ENCODE measurements around the gene GRAMD2A. TPM values are rescaled to one million over a fixed set of nuclear protein-coding genes. Genes with fewer than 3 reads are reported as not detected.

The GRAMD2A gene
- polyA plus RNA-seq, 3 donors: not detected

DNA sequence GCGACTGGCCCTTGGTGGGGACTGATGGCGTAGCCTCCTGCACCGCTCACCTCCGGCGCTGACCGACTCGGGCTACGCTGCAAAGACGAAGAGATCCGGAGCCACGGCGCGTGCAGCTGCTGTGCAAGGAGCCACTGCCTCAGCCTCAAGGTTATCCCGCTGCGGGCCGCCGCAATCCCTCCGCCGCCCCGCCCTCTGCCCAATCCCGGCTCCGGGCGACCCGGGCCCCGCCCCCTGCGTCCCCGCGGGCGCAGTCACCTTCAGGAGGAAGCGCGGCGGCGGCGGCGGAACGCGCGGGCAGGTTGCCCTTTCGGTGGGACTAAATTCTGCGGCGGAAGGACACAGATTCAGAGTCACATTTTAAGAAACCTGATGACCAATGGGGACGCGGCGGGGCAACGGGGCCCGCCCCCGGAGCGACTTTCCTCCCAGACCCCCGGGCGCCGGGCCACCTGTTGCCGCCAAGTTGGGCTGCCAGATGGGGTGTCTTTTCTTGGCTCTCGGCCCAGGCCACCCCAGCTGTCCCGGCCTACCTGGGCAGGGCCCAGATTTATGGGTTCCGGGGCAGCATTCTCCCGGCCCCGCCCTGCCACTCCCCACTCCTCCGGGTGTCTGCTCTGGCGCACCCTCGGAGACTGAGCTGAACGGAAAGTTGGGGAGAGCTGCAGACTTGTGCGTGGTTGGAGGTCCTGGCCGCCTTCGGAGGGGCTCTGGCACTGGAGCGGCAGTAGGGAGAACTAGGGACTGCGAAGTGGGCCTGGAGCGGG is 33.7 kb upstream of the GRAMD2A start, which contains the start of gene PKM:
PKM (minus strand) TSS at position 125 of the 767 bp plus-strand sequence. CDS start 12,093 bp downstream, outside the sequence.
- 0% methylated on average over 59 of the region's 67 CpGs for whole genome bisulfite sequencing (ENCODE audit: insufficient coverage)
- peak within 1 kb of the TSS; percentile 98 for H3K9ac ChIP-seq (ENCODE audit: insufficient read depth, low read length, poor library complexity, severe bottlenecking)
- peaks cover 61 to 66% of the 10 kb centered on the region in 2 donors for H3K4me1 ChIP-seq (ENCODE audit: control insufficient read depth in 1 of 2, insufficient read depth in 2 of 2, low read length in 2 of 2)
- H3K4me3 ChIP-seq (replicated peaks in 1 of 3; ENCODE audit: low read depth in 2 of 3, low read length in 3 of 3): peak within 1 kb of the TSS; percentile 91 to 95 (median 95)
- H3K27ac ChIP-seq (ENCODE audit: low read depth in 1 of 2, low read length in 2 of 2): peak within 1 kb of the TSS; percentile 98 to 100
- peak within 1 kb of the TSS; percentile 86 for H3K4me2 ChIP-seq (replicated peaks; ENCODE audit: extremely low read depth, low read length, poor library complexity, severe bottlenecking)
- no peaks in the 10 kb centered on the region for H3K36me3 ChIP-seq (replicated peaks in 1 of 2; ENCODE audit: control insufficient read depth in 1 of 2, insufficient read depth in 2 of 2, low read length in 2 of 2)
- H2AFZ ChIP-seq (ENCODE audit: insufficient read depth, low read depth, low read length, poor library complexity, severe bottlenecking): peak within 1 kb of the TSS; percentile 63
- Mint-ChIP-seq H3K4me1 (peaks cover 59% of the 10 kb centered on the region), H3K36me3 (peaks cover 0 to 4% of the 10 kb centered on the region in 2 donors), H3K9me3 (peaks cover 0 to 2% (median 0%) of the 10 kb centered on the region in 7 donors), H3K27me3 (ENCODE audit: low read depth in 3 of 3) (no peaks in the 10 kb centered on the region), H3K4me3 (peak within 1 kb of the TSS; percentile 99), H3K27ac (peak within 1 kb of the TSS; percentile 98 to 100 (median 100))
- DNase-seq: peak; percentile 90 to 95 (median 94)
- H3K9me3 ChIP-seq (replicated peaks in 1 of 2; ENCODE audit: control insufficient read depth in 1 of 2, insufficient read depth in 1 of 2, low read length in 2 of 2): no peaks in the 10 kb centered on the region
- no peaks in the 10 kb centered on the region for H3K27me3 ChIP-seq (ENCODE audit: control insufficient read depth in 2 of 2, insufficient read depth in 2 of 2, low read length in 2 of 2)
- peaks cover 14% of the 10 kb centered on the region for H4K20me1 ChIP-seq (ENCODE audit: insufficient read depth, low read length)
- peaks cover 54% of the 10 kb centered on the region for H3K79me2 ChIP-seq (ENCODE audit: insufficient read depth, low read length)
- intact Hi-C loops (cut with micrococcal nuclease): loop anchor here (1.0 to 5.0 kb wide), 3 partner anchors 34 to 41 kb away; partner anchors contain the start of genes PARP6 (in 2 of the 2) and GRAMD2A (in 1 of the 2)
- TF ChIP-seq, protein P1, sequence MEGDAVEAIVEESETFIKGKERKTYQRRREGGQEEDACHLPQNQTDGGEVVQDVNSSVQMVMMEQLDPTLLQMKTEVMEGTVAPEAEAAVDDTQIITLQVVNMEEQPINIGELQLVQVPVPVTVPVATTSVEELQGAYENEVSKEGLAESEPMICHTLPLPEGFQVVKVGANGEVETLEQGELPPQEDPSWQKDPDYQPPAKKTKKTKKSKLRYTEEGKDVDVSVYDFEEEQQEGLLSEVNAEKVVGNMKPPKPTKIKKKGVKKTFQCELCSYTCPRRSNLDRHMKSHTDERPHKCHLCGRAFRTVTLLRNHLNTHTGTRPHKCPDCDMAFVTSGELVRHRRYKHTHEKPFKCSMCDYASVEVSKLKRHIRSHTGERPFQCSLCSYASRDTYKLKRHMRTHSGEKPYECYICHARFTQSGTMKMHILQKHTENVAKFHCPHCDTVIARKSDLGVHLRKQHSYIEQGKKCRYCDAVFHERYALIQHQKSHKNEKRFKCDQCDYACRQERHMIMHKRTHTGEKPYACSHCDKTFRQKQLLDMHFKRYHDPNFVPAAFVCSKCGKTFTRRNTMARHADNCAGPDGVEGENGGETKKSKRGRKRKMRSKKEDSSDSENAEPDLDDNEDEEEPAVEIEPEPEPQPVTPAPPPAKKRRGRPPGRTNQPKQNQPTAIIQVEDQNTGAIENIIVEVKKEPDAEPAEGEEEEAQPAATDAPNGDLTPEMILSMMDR (IDR thresholded peaks at IDR 0.05): no peak

DNA sequence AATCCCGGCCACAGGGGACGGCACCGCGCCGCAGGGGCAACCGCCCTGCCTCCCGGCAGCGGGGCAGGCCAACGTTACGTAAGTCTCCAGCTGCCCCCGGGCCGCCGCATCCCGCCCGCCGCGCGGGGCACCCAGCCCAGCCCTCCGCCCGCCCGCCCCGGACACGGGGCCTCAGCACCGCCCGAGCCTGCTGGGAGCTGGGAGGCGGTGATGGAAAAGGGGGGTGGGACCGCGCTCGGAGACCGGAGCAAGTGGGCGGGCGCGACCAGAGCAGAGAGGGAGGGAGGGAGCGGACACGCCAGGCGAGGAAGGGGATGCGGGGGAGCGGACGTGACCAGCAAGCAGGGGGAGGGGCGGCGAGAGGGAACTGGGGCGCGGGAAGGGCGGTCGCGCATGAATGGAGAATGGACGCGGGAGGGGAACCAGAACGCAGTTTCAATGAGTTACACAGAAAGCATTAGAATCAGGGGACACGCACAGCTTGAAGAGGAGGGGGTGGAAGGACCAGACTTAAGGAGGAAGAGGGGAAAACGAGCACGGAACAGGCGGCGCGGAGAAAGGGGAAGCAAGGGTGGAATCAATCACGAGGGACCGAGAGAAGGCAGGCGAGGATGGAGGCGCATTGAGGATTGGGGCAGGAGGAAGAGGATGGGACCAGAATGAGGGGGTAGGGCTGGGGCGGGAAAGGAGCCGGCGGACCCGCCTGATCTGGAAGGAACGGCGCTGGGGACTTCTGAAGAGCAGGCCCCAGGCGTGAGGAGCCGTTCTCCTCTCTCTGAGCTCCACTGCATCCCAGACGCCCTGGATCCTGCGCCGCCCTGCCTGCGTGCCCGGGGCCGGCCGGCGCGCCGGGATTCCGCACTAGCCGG is 32.8 kb upstream of the GRAMD2A start:
- peak overlapping the region; percentile 63 for H2AFZ ChIP-seq (ENCODE audit: insufficient read depth, low read depth, low read length, poor library complexity, severe bottlenecking)
- H3K9ac ChIP-seq (ENCODE audit: insufficient read depth, low read length, poor library complexity, severe bottlenecking): peak overlapping the region; percentile 98
- DNase-seq: peak; percentile 84 to 92 (median 92)
- Mint-ChIP-seq H3K36me3 (peaks cover 4 to 10% of the 10 kb centered on the region in 2 donors), H3K9me3 (peaks cover 0 to 2% (median 0%) of the 10 kb centered on the region in 7 donors), H3K27ac (peak overlapping the region; percentile 98 to 100 (median 100)), H3K4me1 (peaks cover 63% of the 10 kb centered on the region), H3K27me3 (ENCODE audit: low read depth in 3 of 3) (no peaks in the 10 kb centered on the region), H3K4me3 (peak overlapping the region; percentile 99)
- intact Hi-C loops (cut with micrococcal nuclease): loop anchor here (1.0 to 5.0 kb wide), 3 partner anchors 33 to 42 kb away; partner anchors contain the start of genes PARP6 (in 2 of the 2) and GRAMD2A (in 1 of the 2)
- peak overlapping the region; percentile 86 for H3K4me2 ChIP-seq (replicated peaks; ENCODE audit: extremely low read depth, low read length, poor library complexity, severe bottlenecking)
- peak overlapping the region; percentile 98 to 100 for H3K27ac ChIP-seq (ENCODE audit: low read depth in 1 of 2, low read length in 2 of 2)
- H3K4me3 ChIP-seq (replicated peaks in 1 of 3; ENCODE audit: low read depth in 2 of 3, low read length in 3 of 3): peak overlapping the region; percentile 91 to 95 (median 95)
- peaks cover 59% of the 10 kb centered on the region for H3K79me2 ChIP-seq (ENCODE audit: insufficient read depth, low read length)
- peaks cover 22% of the 10 kb centered on the region for H4K20me1 ChIP-seq (ENCODE audit: insufficient read depth, low read length)
- no peaks in the 10 kb centered on the region for H3K9me3 ChIP-seq (replicated peaks in 1 of 2; ENCODE audit: control insufficient read depth in 1 of 2, insufficient read depth in 1 of 2, low read length in 2 of 2)
- peaks cover 0 to 3% of the 10 kb centered on the region in 2 donors for H3K36me3 ChIP-seq (replicated peaks in 1 of 2; ENCODE audit: control insufficient read depth in 1 of 2, insufficient read depth in 2 of 2, low read length in 2 of 2)
- under 1% methylated on average over 78 of the region's 79 CpGs for WGBS (ENCODE audit: insufficient coverage)
- H3K4me1 ChIP-seq (ENCODE audit: control insufficient read depth in 1 of 2, insufficient read depth in 2 of 2, low read length in 2 of 2): peaks cover 67 to 70% of the 10 kb centered on the region in 2 donors
- TF ChIP-seq, protein P1 (IDR thresholded peaks at IDR 0.05): no peak
- no peaks in the 10 kb centered on the region for H3K27me3 ChIP-seq (ENCODE audit: control insufficient read depth in 2 of 2, insufficient read depth in 2 of 2, low read length in 2 of 2)
